Ecto neural progenitor cell (in vitro differentiated cells): ENCODE measurements around the gene TRAF1.

Experiments
- DNase-seq: peaks from one replicate; pipeline ENCODE4 v3.0.0-alpha.2; 2018; ENCODE audit warnings: low spot score

TRAF1 gene

GRCh38 chr9:120870206-120870605 lies 56.4 kb downstream of the TRAF1 start:
- no peak for DNase-seq

GRCh38 chr9:120869726-120870125 lies 56.9 kb downstream of the TRAF1 start:
- no peak for DNase-seq

GRCh38 chr9:120869360-120869687 lies 57.3 kb downstream of the TRAF1 start:
- no peak for DNase-seq

- peak; percentile 98 for DNase-seq
Measured at GRCh38 chr9:120868676-120869359, 57.8 kb downstream of the TRAF1 start.

- DNase-seq, result no peak
Measured at GRCh38 chr9:120868339-120868675, 58.3 kb downstream of the TRAF1 start.

- DNase-seq, result no peak
Measured at GRCh38 chr9:120867676-120868338, 58.8 kb downstream of the TRAF1 start.

GRCh38 chr9:120866651-120867050 lies 59.9 kb downstream of the TRAF1 start:
- DNase-seq, result no peak

- no peak for DNase-seq
Measured at GRCh38 chr9:120865809-120866208, 60.8 kb downstream of the TRAF1 start.

- no peak for DNase-seq
Measured at GRCh38 chr9:120865176-120865575, 61.4 kb downstream of the TRAF1 start.

- no peak for DNase-seq
Measured at GRCh38 chr9:120864719-120865118, 61.9 kb downstream of the TRAF1 start.

GRCh38 chr9:120863833-120864232 lies 62.8 kb downstream of the TRAF1 start:
- DNase-seq, result no peak

GRCh38 chr9:120862452-120862851 lies 64.1 kb downstream of the TRAF1 start:
- DNase-seq, result no peak

- DNase-seq, result no peak
Measured at GRCh38 chr9:120861935-120862334, 64.7 kb downstream of the TRAF1 start.

- no peak for DNase-seq
Measured at GRCh38 chr9:120860083-120860482, 66.5 kb downstream of the TRAF1 start.

GRCh38 chr9:120859361-120859760 lies 67.2 kb downstream of the TRAF1 start:
- no peak for DNase-seq

- DNase-seq, result no peak
Measured at GRCh38 chr9:120857902-120858301, 68.7 kb downstream of the TRAF1 start.

- no peak for DNase-seq
Measured at GRCh38 chr9:120857481-120857880, 69.1 kb downstream of the TRAF1 start.

GRCh38 chr9:120856700-120857099 lies 69.9 kb downstream of the TRAF1 start:
- no peak for DNase-seq

GRCh38 chr9:120855827-120856670 lies 70.5 kb downstream of the TRAF1 start:
- DNase-seq, result no peak

- no peak for DNase-seq
Measured at GRCh38 chr9:120854596-120855327, 71.8 kb downstream of the TRAF1 start.

GRCh38 chr9:120853198-120853597 lies 73.4 kb downstream of the TRAF1 start:
- no peak for DNase-seq
